Measurements from ENCODE around the gene SMARCAL1.
A peak's percentile ranks its signal among the peaks of the same experiment; 100 is the strongest.

Gene SMARCAL1

DNA sequence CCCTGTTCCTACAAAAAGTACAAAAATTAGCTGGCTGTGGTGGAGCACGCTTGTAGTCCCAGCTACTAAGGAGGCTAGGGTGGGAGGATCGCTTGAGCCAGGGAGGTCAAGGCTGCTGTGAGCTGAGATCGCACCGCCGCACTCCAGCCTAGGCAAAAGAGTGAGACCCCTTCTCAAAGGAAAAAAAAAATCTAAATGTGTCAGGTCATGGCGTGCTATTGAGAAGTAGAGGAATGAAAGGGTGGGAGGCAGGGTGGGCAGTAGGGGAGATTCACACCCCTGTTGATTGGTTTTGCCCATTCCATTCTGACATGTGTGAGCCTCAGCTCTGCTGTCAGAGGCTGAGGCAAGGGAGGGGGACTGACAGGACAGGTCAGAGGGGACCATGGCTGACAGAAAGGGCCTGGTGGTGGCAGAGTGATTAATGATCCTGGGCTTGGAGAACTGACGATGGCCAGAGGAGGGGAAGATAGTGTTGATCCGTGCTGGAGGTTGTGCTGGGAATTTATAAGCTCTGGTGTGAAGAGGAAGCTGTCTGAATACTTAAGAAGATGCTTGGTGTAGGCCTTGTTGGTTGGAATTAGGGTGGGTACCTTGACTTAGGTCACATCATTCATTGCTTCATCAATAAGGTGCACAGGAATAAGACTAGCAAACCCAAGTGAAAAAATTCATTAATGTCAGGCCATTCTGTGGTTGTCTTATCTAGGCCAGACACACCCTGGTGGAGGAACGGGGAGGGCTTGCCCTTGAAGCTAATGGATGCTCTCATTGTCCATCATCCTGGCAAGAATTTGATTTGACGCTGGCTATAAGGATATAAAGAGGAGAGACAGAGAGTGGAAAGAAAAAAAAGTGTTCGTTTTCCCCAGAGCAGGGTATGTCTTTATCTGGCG is 19.1 kb upstream of the SMARCAL1 start:
- no peak for FAIRE-seq

DNA sequence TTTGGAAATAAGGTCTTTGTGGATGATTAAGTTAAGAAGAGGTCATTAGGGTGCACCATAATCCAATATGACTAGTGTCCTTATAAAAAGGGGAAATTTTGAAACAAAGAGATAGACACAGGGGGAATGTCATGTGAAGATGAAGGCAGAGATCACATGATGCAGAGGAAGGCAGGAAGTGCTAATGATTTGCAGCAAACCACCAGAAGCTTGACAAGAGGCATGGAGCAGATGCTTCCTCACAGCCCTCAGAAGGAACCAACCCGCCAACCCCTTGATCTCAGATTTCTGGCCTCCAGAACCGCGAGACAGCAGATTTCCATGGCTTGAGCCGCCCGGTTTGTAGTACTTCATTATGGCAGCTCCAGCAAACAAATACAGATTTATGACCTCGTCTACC is 17.4 kb upstream of the SMARCAL1 start:
- no peak for FAIRE-seq

DNA sequence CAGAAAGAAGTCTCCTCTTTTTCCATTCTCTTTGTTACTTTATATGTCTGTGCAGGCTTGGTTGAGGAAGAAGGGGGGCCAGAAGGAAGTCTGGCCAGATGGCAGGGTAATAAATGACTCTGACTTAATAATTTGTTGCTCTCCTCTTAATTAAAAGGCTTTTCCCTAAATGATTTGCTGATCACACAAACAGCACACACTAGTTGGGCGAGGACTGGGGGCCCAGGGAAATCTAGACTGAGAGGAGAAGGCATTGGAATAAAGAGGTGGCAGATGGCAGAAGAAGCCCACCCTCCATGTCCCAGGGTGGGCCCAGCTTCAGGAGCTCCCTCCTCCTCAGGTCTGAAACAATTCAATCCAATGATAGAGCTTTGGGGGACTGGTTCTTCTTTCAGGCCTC is 12.7 kb upstream of the SMARCAL1 start:
- no peak for FAIRE-seq

DNA sequence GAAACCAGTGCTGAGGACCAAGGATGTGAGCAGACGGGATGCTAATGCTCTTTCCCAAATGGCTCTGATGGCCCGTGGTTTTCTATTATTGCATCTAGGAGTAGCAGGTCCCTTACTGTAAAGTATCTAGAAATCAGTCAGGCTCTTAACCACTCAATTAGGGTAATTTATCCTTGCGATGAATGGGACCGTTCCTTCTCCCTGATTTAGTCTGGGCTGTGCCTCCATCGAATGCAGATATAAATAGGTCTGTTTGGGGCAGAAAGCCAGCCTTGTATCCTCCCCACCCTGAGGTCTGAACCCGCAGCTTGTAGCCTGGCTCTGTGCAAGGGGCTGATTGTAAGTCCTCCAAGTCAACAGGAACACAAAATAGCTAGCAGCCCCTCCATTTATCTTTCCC is 9.5 kb upstream of the SMARCAL1 start:
- no peak for FAIRE-seq

DNA sequence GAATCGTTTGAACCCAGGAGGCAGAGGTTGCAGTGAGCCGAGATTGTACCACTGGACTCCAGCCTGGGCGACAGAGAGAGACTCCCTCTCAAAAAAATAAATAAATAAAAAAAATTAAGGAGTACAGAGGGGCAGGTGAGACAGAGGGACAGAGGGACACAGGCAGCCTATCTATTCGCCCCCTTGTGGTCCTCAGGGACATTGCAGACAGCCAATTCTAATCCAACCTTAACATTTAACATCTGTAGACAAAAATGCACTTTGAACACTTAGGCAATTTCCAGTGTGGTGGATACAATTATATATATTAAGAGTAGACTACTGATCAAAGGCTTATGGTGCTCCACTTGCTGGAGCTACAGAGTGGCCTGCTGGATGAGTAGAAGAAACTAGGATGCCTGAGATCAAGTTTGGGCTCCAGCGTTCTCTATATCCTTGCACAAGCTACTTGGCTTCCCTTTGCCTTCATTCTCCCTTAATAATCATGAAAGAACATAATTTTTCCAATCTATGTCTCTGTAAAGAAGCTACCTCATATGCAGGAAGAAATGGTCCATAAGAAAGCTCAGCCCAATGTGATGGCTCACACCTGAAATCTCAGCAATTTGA is 8.2 kb upstream of the SMARCAL1 start:
- no peak for FAIRE-seq

DNA sequence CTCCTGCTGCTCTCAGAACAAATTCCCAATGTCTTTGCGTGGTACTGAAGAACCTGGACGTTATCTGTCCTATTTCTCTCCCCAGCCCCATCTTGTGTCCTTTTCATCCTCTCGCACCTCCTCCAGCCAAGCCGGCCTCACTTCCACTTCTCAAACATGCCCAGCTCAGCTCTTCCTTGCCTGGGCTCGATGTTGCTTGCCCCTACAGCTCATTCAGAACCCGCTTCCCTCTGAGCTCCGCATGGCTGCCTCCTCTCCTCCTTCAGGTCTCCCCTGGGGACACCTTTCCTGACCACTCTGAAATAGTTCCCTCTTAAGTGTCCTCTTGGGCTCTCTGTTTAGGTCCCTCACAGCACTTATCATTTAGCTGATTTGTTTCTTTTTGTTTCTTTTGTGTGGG is 6.7 kb upstream of the SMARCAL1 start:
- no peak for FAIRE-seq

DNA sequence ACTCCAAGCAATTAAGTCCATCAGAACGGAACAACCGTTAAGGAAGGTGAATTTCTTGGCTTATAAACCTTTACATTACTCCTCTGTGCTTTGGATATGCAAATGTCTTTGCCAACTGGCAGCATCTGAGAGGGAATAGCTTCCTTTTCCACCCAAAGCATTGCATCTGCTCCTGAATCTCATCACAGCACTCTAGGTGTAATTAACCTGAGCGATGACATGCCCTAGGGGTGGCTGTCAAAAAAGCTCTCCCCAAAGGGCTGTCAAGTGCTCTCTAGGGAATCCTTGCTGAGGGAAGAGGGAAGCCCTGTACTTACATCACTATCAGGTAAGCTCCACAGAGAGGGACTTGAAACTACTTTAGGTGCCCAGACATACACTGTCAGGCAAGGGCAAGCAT is 5.5 kb upstream of the SMARCAL1 start:
- FAIRE-seq, result no peak

DNA sequence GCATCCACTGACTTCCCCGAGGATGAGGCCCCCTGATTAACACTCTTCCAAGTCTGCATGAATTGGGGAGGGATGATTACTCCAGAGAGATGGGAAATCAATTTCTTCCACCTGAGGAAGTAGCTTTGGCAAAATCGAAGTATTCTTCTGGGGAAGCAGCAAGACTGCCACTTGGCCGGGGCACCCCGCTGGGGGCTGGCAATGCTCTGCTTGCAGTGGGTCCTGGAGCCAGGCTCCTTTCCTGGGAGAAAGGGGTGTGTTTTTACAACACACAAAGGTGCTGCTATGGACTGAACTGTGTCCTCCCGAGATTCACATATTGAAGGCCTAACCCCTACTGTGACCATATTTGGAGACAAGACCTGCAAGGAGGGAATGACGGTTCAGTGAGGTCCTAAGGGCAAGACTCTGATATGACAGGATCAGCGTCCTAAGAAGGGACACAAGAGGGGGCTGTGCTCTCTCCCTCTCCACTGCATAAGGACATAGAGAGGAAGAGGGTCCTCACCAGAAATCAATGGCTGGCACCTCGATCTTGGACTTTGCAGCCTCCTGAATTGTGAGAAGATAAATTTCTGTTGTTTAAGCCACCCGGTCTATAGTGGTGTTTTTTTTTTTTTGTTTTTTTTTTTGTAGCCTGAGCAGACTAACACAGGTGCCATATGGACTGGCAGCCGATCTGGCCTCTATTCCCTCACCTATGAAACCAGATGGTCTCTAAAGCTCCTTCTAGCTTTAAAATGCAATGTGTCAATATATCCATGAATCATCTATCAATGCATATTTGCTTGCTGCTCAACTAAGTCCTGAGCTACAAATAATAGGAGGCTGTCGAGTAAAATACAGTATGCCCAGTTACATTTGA is 3.6 kb upstream of the SMARCAL1 start:
- no peak for FAIRE-seq

DNA sequence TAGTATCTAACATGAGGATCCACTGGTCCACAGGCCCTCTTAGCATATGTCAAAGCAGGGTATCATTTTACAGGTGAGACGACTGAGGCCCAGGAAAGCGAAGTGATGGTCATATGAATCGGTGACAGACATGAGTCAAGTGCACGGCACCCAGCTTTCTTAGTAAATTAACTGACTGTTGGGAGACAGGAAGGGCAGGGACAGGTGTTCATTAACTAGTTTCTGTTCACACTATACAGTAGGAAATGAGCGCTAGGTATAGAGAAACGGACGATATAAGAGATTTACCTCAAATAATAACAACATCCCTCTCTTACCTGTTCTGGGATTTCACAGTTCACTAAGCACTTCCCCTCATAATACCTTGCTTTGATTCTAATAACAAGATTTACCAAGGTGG is 1.7 kb upstream of the SMARCAL1 start:
- no peak for FAIRE-seq

DNA sequence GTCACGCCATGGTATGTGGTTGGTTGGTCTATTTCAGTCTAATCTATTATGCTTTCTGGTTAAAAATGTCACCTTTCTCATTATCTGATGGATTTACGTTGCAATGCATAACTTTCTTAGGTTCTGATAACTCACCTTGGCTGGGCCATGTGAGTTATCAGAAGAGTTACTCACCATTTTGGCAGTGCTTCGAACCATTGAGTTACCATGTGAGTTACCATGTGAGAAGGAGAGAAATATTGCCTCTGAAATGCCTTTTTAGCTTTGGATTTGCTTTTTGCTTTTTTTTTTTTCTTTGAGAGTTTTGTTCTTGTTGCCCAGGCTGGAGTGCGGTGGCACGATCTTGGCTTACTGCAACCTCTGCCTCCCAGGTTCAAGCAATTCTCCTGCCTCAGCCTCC is 1.6 kb downstream of the SMARCAL1 start:
- no peak for FAIRE-seq

DNA sequence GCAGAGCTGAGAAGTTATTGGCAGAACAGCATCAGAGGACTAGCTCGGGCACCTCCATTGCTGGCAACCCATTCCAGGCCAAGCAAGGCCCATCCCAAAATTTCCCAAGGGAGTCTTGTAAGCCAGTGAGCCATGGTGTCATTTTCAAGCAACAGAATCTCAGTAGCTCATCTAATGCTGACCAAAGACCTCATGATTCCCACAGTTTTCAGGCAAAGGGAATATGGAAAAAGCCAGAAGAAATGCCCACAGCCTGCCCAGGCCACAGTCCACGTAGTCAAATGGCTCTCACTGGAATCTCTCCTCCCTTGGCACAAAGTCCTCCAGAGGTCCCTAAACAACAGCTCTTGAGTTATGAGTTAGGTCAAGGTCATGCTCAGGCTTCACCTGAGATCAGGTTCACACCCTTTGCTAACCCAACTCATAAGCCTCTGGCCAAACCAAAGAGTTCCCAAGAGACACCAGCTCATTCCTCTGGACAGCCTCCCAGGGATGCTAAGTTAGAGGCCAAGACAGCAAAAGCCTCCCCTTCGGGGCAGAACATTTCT is 2.6 kb downstream of the SMARCAL1 start:
- no peak for FAIRE-seq

DNA sequence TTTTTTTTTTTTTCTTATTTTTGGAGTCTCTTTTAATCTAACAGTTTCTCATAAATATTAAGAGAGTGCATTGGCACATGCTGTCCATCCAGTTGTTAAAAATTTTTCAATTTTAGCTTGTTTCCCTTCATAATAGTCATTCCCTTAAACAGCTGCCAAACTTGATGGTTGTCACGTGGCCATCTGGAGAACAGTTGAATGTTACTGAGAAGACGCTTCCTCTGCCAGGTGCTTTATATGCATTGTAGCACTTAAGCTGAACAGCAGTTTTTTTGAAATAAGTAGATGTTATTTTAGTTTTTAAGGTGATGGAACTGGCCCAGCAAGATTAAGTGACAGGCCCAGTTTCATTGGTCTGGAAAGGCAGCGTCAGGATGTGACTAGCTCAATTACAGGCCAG is 3.3 kb downstream of the SMARCAL1 start:
- FAIRE-seq, result no peak

DNA sequence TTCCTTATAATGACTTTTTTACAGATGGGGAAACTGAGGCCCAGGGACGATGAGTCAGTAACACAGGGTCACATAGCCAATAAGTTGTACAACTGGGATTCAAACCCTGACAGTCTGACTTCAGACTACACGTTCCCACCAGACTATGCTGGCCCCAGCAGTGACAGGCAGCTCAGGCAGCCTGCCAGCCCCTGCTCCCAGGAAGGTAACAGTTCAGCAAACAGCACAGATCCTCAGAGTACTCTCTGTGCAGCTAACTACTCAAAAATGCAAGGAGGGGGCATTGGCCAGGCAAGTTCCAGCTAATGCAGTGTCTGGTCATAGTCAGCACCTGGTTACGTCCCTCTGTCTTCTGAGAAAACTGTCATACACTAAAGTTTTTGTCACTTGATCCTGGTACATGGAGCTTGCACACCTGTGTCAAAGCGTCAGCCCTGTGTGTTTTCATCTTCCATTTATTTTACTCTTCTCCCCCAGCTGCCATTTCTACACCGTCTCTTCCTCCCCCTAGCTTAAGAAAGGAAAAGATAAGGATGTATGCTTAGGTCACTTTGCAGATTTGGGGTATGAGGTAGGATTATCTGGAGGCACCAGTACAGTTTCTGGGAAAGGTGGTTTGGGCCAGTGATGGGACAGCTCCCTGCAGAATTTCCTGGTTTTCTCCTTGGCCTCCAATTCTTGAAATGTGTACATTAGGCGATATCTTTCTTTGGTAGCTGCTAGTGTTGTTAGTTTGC is 4.5 kb downstream of the SMARCAL1 start:
- no peak for FAIRE-seq

DNA sequence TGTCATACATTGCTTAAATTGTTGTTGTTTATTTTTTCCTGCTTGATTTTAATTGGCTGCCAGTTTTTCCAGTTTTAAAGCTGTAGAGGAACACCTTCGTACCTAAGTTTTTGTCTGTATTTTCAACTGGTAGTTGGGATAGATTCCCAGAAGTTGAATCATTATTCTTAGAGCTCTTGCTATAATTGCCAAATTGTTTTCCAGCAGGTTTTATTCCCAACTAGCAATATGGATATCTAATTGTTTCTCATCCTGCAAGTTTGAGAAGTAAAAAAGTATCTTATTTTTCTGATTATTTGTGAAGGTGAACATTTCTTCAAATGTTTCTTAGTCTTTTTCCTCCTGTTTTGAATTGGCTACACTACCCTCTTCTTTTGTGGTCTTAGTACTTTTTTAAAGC is 6.7 kb downstream of the SMARCAL1 start:
- no peak for FAIRE-seq

DNA sequence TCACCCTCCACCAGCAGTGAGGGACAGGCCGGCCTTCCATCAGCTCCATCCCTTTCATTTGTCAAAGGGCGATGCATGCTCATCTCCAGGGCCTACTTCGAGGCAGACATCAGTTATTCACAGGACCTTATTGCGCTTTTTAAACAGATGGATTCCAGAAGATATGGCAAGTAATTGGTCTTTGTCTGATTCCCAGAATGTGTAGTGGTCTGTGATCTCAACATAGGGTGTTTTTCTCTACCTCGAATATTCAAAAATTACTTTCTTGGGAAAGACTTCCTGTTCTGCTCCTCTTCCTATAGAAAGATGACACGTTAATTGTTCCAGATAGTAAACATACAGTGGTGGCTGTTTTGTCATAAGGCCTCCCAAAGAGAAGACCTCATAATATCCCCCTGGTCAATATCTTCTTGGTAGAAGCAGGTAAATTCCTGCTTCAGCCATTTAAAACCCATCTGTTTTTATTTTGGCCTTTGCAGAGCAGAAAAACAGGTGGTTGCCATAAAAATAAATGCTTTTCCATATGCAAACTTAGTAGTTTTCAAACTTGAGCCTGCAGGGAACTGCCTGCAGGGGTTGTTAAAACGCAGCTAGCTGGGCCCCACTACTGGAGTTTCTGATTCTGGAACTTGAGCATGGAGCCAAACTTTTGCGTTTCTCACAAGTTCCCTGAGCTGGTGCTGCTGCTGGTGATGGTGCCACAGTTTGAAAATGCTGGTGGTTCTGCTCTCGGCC is 8.2 kb downstream of the SMARCAL1 start:
- FAIRE-seq, result no peak

DNA sequence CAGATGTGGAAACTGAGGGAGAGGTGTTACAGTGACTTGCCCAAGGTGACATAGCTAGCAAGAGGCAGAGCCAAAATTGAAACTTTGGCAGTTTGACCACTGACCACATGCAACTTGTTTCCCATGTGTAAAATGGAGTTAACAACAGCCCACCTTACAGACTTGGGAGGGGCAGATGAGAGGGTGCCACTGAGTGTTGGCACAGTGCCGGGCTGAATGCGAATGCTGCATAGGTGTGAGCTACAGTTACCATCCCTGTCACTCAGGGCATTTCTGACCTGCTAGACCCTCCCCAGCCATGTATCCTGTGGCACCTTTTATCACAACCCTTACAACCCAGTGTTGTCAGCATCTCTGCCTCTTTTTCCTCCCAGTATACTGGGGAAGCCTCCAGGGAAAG is 10.8 kb downstream of the SMARCAL1 start:
- no peak for FAIRE-seq

DNA sequence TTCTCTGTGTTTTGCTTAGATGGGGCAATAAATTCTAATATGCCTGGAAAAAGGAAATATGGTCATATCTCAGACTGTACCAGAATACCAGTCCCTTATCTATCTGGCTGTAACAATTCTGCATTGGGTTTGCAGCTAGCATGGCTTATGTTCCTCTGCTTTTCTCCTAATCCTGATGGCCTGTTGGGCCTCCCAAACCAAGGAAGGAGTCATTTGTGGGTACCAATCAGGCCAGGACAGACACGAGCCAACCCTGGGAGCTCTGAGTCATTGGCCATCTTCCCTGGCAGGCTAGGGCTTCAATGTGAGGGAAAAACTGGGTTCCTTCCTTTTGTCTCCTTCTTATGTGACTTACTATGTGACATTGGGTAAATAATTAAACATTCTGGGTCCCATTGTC is 12.0 kb downstream of the SMARCAL1 start:
- FAIRE-seq, result no peak

DNA sequence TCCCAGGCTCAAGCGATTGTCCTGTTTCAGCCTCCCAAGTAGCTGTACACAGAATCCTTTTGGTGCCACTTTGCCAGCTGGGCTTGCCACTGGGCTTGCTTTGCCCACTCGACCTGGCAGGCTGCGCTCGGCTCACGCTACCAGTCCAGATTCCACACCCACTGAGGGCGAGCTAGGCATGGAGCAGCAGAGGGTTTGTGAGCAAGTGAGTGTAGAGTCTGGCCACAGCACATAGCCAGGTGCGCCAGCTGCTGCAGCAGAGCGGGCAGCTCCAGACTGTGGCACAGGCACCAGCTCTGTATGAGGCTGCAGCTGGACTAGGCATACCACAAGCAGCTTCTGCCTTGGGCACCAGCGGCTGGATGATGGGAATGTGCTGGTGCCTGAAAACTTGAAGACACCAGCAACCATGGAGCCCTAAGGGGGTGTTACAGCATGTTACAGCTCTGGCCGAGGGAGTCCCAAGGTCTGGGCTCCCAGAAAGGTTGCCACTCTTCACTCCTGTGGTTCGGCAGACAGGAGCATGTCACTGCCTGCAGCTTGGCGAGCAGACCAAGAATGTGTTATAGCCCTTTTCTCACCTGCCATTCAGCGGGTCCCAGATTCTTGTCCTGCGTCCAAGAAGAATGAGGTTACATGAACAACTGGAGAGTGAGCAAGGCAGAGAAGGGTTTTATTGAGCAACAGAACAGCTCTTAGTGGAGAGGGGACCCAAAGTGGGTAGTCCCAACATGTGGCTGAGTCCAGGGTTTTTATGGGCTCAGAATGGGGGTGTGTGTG is 12.9 kb downstream of the SMARCAL1 start:
- FAIRE-seq, result no peak

DNA sequence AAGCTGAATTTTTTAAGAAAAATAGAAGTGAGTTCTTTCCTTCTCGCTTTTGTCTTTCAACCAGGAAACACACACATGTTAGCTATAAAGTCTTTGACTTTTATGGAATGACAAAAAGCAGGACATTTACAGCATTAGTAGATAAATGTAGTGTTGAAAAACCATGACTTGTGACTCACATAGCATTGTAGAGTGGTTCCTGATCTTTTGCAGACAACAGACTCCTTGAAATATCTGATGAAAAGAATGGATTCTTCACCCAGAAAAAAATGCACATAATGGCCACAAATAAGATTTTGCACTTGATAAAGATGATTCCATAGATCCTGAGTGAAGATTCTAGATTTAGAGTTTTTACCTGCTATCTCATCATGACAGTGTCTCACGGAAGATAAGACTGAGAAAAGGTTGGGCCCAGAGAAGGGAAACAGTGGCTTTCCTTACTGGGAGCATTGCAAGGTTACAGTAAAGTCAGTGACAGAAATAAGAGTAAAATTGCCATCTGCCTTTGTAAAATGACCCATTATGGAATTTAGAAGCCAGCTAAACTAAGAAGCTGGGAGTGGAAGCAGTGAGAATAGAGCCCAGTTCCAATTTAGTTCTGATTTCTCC is 14.0 kb downstream of the SMARCAL1 start:
- peak; percentile 92 for FAIRE-seq

DNA sequence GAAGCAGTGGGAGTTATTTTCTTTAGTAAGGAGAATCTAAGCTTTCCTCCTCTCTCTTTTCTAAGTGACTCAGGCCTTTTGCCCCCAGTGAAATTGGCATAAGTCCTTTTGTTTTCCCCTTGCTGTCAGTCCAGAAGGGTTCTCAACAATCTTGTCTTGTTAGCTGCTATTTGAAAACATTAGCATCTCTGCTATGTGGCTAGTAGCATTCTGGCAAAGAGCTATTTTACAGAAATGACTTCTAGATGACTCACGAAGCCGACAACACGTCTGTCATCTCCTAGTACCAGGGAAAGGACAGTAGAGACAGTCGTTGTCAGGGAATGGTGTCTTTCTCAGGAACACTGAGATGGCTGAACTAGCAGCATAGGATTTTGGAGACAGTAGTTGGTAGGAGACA is 14.7 kb downstream of the SMARCAL1 start:
- FAIRE-seq, result no peak
